DND-41 (cell line): ENCODE data around the gene GALNT12.

ENCODE experiments used
- EZH2 ChIP-seq: IDR thresholded peaks from 3 replicates; pipeline ENCODE4 v1.6.1; 2012; ENCODE audit warnings: borderline replicate concordance, low read depth, mild to moderate bottlenecking, moderate library complexity, low read length, inconsistent platforms; ENCODE audit not compliant: severe bottlenecking
- TF ChIP-seq, protein P1 (sequence below): IDR thresholded peaks from 2 replicates; pipeline ENCODE4 v1.5.1; 2012; ENCODE audit warnings: borderline replicate concordance, low read length, moderate library complexity, mild to moderate bottlenecking; ENCODE audit not compliant: poor library complexity, severe bottlenecking; ENCODE audit errors: extremely low read depth

DNA sequence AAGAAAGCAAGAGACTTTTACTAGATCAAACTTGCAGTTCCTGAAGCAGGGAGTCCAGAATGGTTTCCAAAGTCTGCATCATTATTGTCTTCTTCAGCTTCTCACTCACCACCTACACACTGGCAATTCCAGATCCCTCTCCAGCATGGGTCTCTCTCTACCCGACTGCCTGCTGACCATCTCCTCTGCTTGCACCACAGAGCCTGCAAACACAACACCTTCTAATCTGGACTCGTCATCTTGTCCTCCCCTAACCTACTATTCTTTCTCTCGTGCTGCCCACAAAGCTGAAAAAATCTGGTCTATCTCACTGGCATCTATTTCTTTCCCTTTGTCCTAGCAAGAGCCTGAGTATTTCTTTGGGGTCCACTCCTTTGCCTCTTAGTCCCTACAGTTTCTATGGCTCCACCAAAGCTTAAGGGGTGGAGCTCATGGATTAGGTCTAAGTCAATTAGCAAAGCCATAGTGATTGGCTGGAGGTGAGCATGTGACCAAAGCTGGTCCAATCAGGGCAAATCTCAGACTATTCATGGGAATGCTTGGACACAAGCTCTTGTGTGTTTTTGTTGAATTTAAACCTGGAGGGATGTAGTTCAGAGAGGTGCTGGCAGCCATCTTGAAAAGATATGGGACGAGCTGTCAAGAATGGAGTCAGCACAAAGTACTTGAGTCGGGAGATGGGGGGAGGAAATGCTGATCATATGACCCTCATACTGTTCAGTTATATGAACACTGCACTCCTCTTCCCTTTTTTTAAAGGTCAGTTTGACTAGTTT, 63.5 kb downstream of the GALNT12 start:
- TF ChIP-seq, protein P1, sequence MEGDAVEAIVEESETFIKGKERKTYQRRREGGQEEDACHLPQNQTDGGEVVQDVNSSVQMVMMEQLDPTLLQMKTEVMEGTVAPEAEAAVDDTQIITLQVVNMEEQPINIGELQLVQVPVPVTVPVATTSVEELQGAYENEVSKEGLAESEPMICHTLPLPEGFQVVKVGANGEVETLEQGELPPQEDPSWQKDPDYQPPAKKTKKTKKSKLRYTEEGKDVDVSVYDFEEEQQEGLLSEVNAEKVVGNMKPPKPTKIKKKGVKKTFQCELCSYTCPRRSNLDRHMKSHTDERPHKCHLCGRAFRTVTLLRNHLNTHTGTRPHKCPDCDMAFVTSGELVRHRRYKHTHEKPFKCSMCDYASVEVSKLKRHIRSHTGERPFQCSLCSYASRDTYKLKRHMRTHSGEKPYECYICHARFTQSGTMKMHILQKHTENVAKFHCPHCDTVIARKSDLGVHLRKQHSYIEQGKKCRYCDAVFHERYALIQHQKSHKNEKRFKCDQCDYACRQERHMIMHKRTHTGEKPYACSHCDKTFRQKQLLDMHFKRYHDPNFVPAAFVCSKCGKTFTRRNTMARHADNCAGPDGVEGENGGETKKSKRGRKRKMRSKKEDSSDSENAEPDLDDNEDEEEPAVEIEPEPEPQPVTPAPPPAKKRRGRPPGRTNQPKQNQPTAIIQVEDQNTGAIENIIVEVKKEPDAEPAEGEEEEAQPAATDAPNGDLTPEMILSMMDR = no peak
- no peak for TF ChIP-seq EZH2
